ENCODE measurements around the gene GPC6. TPM values are rescaled to one million over a fixed set of nuclear protein-coding genes. Genes with fewer than 3 reads are reported as not detected.

The GPC6 gene
- total RNA-seq, 2 experiments from 2014 or later: not detected

DNA sequence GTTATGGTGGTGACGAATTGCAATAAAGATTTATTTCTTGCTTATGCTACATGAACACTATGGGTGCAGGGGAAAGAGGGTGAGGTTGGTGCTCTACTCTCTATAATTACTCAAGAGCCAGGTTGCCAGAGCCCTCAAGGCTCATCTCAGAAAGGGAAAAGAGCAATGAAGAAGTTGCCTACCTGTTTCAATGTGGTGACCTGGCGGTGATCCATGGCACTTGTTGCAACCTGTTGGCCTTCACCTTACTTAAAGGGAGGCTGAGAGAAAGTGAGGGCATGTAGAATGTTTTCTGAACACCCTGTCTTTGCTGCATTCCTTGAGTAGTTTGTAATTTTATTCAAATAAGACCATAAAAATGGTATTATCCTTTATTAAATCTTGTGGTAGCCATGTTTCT, 394.4 kb downstream of the GPC6 start:
- no peak overlapping the region for H3K4me2 ChIP-seq (ENCODE audit: low read length)
- H3K4me1 ChIP-seq (ENCODE audit: insufficient read depth, low read length, poor library complexity, severe bottlenecking): no peaks in the 10 kb centered on the region
- intact Hi-C loops (cut with micrococcal nuclease; ENCODE audit: unreplicated experiment): no loop called here
- no peaks in the 10 kb centered on the region for H3K9me2 ChIP-seq (ENCODE audit: insufficient read depth, low read length)
- DNase-seq (ENCODE audit: low spot score): no peak
- no TSS peak for BruUV-seq (replicated peaks)
- no peaks in the 10 kb centered on the region for H3K9me3 ChIP-seq (ENCODE audit: low read length)
- H2AFZ ChIP-seq (ENCODE audit: low read length): no peak overlapping the region
- no peaks in the 10 kb centered on the region for H3K36me3 ChIP-seq (ENCODE audit: insufficient read depth, low read length)
- no peaks in the 10 kb centered on the region for H3K79me2 ChIP-seq (ENCODE audit: insufficient read depth, low read depth, low read length)
- CTCF ChIA-PET (ENCODE audit: unreplicated experiment): no interaction called here
- H3K27ac ChIP-seq (ENCODE audit: low read depth, low read length, poor library complexity, severe bottlenecking): no peak overlapping the region
- POLR2A ChIA-PET: no interaction called here
- H3K4me3 ChIP-seq (ENCODE audit: low read depth, low read length, poor library complexity, severe bottlenecking): no peak overlapping the region
- TF ChIP-seq, protein P1, sequence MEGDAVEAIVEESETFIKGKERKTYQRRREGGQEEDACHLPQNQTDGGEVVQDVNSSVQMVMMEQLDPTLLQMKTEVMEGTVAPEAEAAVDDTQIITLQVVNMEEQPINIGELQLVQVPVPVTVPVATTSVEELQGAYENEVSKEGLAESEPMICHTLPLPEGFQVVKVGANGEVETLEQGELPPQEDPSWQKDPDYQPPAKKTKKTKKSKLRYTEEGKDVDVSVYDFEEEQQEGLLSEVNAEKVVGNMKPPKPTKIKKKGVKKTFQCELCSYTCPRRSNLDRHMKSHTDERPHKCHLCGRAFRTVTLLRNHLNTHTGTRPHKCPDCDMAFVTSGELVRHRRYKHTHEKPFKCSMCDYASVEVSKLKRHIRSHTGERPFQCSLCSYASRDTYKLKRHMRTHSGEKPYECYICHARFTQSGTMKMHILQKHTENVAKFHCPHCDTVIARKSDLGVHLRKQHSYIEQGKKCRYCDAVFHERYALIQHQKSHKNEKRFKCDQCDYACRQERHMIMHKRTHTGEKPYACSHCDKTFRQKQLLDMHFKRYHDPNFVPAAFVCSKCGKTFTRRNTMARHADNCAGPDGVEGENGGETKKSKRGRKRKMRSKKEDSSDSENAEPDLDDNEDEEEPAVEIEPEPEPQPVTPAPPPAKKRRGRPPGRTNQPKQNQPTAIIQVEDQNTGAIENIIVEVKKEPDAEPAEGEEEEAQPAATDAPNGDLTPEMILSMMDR (conservative IDR thresholded peaks at IDR 0.05; ENCODE audit: low read length): no peak
- TF ChIP-seq EZH2phosphoT487 (IDR thresholded peaks at IDR 0.05; ENCODE audit: borderline replicate concordance, low read depth, low read length): no peak
- H4K20me1 ChIP-seq (ENCODE audit: insufficient read depth, low read length): no peaks in the 10 kb centered on the region

DNA sequence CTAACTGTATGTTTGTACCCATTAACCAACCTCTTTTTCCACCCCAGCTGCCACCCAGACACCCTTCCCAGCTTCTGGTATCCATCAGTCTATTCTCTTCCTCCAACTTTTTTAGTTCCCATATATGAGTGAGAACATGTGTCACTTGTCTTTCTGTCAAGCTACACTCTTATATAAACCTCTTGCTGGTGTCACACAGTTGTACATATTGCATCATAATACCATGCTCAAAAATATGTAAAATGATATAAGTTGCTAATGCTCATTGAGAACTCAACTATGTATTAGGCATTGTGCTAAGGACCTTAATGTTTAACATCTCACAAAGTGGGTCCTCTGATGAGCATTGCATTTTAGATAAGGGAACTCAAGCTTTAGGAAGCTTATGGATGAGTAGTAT, 395.4 kb downstream of the GPC6 start:
- Histone ChIP-seq H3K9me2 (ENCODE audit: insufficient read depth, low read length) (no peaks in the 10 kb centered on the region), H3K36me3 (ENCODE audit: insufficient read depth, low read length) (no peaks in the 10 kb centered on the region), H3K4me1 (ENCODE audit: insufficient read depth, low read length, poor library complexity, severe bottlenecking) (no peaks in the 10 kb centered on the region), H3K27ac (ENCODE audit: low read depth, low read length, poor library complexity, severe bottlenecking) (no peak overlapping the region), H3K9me3 (ENCODE audit: low read length) (no peaks in the 10 kb centered on the region), H3K79me2 (ENCODE audit: insufficient read depth, low read depth, low read length) (no peaks in the 10 kb centered on the region), H2AFZ (ENCODE audit: low read length) (no peak overlapping the region), H3K4me2 (ENCODE audit: low read length) (no peak overlapping the region), H3K4me3 (ENCODE audit: low read depth, low read length, poor library complexity, severe bottlenecking) (no peak overlapping the region), H4K20me1 (ENCODE audit: insufficient read depth, low read length) (no peaks in the 10 kb centered on the region)
- intact Hi-C loops (cut with micrococcal nuclease; ENCODE audit: unreplicated experiment): no loop called here
- no TSS peak for BruUV-seq (replicated peaks)
- POLR2A ChIA-PET: no interaction called here
- no peak for TF ChIP-seq EZH2phosphoT487 (IDR thresholded peaks at IDR 0.05; ENCODE audit: borderline replicate concordance, low read depth, low read length)
- TF ChIP-seq, protein P1 (conservative IDR thresholded peaks at IDR 0.05; ENCODE audit: low read length): no peak
- CTCF ChIA-PET (ENCODE audit: unreplicated experiment): no interaction called here
- DNase-seq (ENCODE audit: low spot score): no peak

DNA sequence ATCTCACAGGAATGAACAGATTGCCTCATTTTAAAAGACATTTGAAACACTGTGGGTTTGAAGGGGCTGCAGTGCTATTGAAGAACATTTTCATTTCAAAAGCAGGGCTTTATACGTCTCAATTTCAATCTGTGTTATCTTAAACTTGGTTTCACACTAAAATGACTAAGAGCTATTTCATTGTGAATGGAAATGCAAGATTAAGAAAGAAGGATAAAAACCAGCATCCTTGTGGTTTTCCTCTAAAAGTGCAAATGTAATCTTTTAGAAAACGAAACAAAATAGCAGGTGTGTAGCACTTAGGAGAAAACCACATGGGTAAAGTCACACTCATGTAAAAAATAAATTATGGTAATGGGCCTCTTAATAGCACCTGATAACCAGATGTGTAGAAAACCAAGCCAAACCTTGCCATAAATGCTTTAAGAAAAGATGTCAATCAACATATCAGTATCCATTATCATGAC, 397.7 kb downstream of the GPC6 start:
- Histone ChIP-seq H3K9me2 (ENCODE audit: insufficient read depth, low read length) (no peaks in the 10 kb centered on the region), H3K4me1 (ENCODE audit: insufficient read depth, low read length, poor library complexity, severe bottlenecking) (no peaks in the 10 kb centered on the region), H3K79me2 (ENCODE audit: insufficient read depth, low read depth, low read length) (no peaks in the 10 kb centered on the region), H3K4me2 (ENCODE audit: low read length) (no peak overlapping the region), H3K9me3 (ENCODE audit: low read length) (no peaks in the 10 kb centered on the region), H3K4me3 (ENCODE audit: low read depth, low read length, poor library complexity, severe bottlenecking) (no peak overlapping the region), H3K27ac (ENCODE audit: low read depth, low read length, poor library complexity, severe bottlenecking) (no peak overlapping the region), H4K20me1 (ENCODE audit: insufficient read depth, low read length) (no peaks in the 10 kb centered on the region), H2AFZ (ENCODE audit: low read length) (no peak overlapping the region), H3K36me3 (ENCODE audit: insufficient read depth, low read length) (no peaks in the 10 kb centered on the region)
- no peak for DNase-seq (ENCODE audit: low spot score)
- POLR2A ChIA-PET: interaction anchor here (0.6 to 0.7 kb wide), 2 partner anchors 18 to 200 kb away, joined by 3 to 7 read pairs; no protein-coding TSS in a partner anchor
- no TSS peak for BruUV-seq (replicated peaks)
- CTCF ChIA-PET (ENCODE audit: unreplicated experiment): no interaction called here
- intact Hi-C loops (cut with micrococcal nuclease; ENCODE audit: unreplicated experiment): no loop called here
- TF ChIP-seq, protein P1 (conservative IDR thresholded peaks at IDR 0.05; ENCODE audit: low read length): no peak
- TF ChIP-seq EZH2phosphoT487 (IDR thresholded peaks at IDR 0.05; ENCODE audit: borderline replicate concordance, low read depth, low read length): no peak

Data from OCI-LY7 (cell line).